Uterus (tissue), 2 donors: ENCODE data around the gene MAN2B2.

Source experiments
- CTCF ChIP-seq, 4 experiments: fragments of 200-600 bp in 2 of 4; fragments of 450-650 bp in 2 of 4; sonication (generic) in 2 of 4; IDR thresholded peaks; one replicate each; pipeline ENCODE4 v1.5.1; 2016 to 2019; ENCODE audit warnings: antibody characterized with exemption in 4 of 4, mild to moderate bottlenecking in 2 of 4, moderate library complexity in 1 of 4
- POLR2A ChIP-seq, 2 donors: fragments of 450-650 bp; IDR thresholded peaks; one replicate each; pipeline ENCODE4 v1.6.1; 2016; ENCODE audit warnings: antibody characterized with exemption in 2 of 2, mild to moderate bottlenecking in 1 of 2, moderate library complexity in 1 of 2

- TF ChIP-seq CTCF (IDR thresholded peaks at IDR 0.05) (no peak), POLR2A (IDR thresholded peaks at IDR 0.05) (no peak)
These were observed 32.5 kb downstream of the MAN2B2 start for GRCh38 chr4:6607368-6608055.
